ENCODE data around the gene RNF212.

The RNF212 gene

GRCh38 chr4:1090465-1091440, 22.6 kb downstream of the RNF212 start:
- DNase-seq (ENCODE audit: low spot score): no peak

DNA sequence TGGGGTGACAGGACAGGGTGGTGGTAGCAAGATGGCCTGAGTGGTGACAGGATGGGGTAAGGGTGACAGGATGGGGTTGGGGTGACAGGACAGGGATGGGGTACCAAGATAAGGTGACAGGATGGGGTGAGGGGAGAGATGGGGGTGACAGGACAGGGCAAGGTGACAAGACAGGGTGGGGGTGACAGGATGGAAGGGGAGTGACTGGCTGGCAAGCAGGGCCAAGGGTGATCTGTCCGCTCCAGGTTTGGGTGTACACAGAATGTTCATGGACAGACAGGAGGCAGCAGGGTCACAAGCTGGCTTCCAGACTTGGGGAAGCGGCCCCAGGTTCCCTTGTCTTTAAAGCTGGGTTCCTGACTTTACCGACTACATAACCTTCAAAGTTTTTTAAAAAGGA, 23.3 kb downstream of the RNF212 start:
- DNase-seq (ENCODE audit: low spot score): no peak

- no peak for DNase-seq (ENCODE audit: low spot score)
These were observed 26.0 kb downstream of the RNF212 start for GRCh38 chr4:1087371-1087770.

- no peak for DNase-seq (ENCODE audit: low spot score)
These were observed 27.4 kb downstream of the RNF212 start for GRCh38 chr4:1086011-1086410.

GRCh38 chr4:1085404-1085799, 28.0 kb downstream of the RNF212 start:
- no peak for DNase-seq (ENCODE audit: low spot score)

- DNase-seq (ENCODE audit: low spot score): no peak
These were observed 28.5 kb downstream of the RNF212 start for GRCh38 chr4:1084796-1085403.

DNA sequence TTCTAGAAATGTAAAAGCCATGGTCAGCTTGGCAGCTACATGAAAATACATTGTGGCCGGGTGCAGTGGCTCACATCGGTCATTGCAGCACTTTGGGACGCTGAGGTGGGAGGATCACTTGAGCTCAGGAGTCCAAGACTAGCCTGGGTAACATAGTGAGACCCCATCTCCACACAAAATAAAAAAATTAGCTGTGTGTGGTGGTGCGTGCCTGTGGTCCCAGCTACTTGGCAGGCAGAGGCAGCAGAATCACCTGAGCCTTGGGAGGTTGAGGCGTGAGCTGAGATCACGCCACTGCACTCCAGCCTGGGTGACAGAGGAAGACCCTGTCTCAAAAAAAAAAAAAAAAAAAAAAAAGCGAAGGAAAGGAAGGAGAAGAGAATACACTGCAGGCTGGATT, 29.0 kb downstream of the RNF212 start:
- DNase-seq (ENCODE audit: low spot score): no peak

- peak; percentile 91 for DNase-seq (ENCODE audit: low spot score)
These were observed 30.9 kb downstream of the RNF212 start for GRCh38 chr4:1082215-1083182.

- DNase-seq (ENCODE audit: low spot score): no peak
These were observed 31.7 kb downstream of the RNF212 start for GRCh38 chr4:1081689-1082040.

- DNase-seq (ENCODE audit: low spot score): no peak
These were observed 32.2 kb downstream of the RNF212 start for GRCh38 chr4:1080961-1081688.

DNA sequence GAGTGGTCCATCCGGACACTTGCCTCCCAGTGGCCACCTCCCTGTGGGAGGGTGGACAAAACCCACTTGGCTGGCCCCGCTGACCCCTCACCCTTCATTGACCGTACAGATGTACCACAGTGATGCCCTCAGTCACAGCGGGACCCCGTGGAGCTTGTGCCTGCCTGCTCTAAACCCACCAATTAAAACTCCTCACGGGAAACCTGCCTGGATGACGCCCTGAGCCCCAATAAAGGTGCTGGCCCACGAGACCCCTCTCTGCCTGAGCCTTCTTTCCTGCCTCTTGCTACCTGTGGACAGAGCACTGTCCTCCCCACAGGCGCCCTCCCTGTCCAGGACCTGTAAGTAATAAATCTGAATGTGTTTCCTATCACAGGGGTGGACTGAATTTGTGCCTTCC, 32.9 kb downstream of the RNF212 start:
- DNase-seq (ENCODE audit: low spot score): no peak

DNA sequence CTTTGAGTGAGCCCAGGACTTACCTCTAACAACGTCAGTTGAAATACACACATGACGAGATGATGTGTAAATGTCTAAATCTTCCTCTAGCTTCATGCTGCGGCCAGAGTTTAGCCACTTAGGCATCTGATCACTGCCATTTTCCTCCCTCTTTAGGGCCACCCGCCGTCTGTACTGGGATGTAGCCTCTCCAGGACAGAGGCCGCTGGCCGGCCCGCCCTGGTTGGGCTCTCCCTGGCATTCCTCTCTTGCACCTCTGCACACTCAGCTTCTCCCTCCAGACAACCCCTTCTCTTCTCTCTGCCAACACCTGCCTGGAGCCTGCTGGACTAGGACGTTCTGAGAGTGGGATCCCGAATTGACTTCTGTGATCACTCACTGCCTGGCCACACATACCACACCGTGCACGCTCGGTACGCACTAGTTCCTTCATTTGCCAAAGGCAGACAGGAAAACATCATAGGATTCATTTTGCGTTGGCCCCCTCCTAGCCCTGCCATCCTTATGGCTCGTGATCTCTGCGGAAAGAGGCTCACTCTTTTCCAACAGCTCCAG, 33.6 kb downstream of the RNF212 start:
- no peak for DNase-seq (ENCODE audit: low spot score)

DNA sequence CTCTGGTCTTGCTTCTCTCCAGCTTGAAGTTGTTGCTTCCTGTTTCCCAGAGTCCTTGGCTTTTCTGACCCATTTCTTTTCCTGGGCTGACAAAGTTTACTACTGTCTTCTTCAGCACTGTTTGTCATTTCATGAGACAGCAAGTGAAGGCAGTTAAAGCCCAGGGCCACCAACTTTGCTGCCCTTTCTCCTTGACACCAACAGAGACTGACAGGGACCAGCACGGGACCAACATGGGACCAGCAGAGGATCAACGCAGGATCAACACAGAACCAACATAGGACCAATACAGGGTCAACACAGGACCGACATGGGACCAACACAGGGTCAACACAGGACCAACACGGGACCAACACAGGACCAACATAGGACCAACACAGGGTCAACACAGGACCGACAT, 34.9 kb downstream of the RNF212 start:
- no peak for DNase-seq (ENCODE audit: low spot score)

- no peak for DNase-seq (ENCODE audit: low spot score)
These were observed 35.5 kb downstream of the RNF212 start for GRCh38 chr4:1077711-1078477.

- no peak for DNase-seq (ENCODE audit: low spot score)
These were observed 37.3 kb downstream of the RNF212 start for GRCh38 chr4:1075809-1076699.

DNA sequence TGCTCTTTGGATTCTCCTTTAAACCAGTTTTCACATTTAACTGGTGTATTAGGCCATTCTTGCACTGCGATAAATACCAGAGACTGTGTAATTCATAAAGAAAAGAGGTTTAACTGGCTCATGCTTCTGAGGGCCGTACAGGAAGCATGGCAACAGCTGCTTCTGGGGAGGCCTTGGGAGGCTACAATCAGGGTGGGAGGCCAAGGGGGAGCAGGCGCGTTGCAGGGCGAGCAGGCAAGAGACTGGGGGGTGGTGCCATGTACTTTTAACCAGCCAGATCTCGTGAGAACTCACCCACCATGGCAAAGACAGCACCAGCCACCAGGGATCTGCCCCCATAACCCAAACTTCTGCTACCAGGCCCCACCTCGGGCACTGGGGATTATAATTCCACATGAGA, 38.1 kb downstream of the RNF212 start:
- DNase-seq (ENCODE audit: low spot score): no peak

DNA sequence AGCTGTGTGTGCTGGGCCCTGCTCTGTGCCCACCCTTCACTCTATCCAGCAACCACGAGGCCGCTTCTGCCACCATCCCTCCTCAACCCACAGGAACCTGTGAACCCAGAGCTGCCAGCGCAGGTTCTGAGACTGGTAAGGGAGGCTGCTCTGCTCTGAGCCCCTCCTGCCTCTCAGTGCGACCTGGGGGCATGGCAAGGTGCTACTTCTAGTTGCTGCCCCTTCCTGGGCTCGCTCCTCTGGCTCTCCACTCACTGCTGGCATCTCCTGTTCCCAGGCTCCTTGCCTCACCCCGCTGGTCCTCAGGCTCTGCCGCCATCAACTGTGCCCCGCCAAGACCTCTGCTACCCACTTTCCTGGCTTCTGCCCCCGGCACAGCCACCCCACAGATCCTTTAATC, 39.3 kb downstream of the RNF212 start:
- no peak for DNase-seq (ENCODE audit: low spot score)

DNA sequence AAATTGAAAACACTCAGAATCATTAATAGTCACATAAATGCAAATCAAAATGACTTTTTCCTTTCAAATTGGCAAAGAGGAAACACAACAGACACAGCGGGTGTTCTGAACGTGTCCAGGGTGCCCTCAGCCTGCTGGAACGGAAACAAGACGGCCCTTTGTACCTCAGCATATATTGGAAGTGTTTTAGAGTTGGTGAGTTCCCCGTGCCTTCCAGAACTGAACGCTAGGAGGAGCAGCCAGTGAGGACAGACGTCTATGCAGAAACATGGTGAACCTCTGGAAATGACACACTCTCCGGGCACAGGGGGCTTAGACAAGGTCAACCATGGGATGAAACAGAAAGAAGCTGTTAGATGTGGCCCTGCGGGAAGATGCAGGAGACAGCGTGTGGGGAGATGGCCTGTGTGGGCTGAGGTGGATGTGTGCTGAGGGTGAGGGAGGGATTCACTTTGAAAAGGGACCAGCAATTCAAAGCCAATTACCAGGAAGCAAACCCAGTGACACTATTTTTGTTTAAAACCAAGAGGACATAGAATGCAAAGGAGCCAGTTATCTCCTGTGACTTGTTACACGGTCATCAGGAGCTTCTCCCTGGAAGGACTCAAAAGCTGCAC, 40.4 kb downstream of the RNF212 start:
- DNase-seq (ENCODE audit: low spot score): peak; percentile 73

DNA sequence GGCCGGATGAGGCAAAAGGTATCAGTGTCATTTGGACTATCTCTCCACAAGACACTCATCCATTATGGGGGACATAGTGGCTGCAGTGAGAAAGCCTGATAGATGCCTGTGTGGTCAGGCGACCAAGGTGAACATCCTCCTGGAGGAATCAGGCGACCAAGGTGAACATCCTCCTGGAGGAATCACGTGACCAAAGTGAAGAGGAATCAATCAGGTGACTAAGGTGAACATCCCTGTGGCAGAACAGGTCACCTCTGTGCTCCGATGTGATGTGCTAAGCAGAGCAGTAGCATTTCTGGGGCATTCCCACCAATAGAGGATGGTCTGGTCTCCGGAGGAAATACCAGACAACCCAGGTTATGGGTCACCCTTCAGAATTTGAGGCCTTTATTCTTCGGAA, 44.0 kb downstream of the RNF212 start:
- DNase-seq (ENCODE audit: low spot score): no peak
